Transverse colon (tissue), 4 donors: ENCODE measurements around the gene FIGN.

Experiments
- POLR2A ChIP-seq: fragments of 450-650 bp; IDR thresholded peaks from one replicate; pipeline ENCODE4 v1.6.1; 2016; ENCODE audit warnings: antibody characterized with exemption, mild to moderate bottlenecking, moderate library complexity
- POLR2AphosphoS5 ChIP-seq, 3 donors: sonication (generic); formaldehyde crosslinking; IDR thresholded peaks; one replicate each; pipeline ENCODE4 v1.6.1; 2016; ENCODE audit warnings: antibody characterized with exemption in 3 of 3
- TF ChIP-seq, protein P1 (sequence below), 5 experiments: fragments of 200-600 bp in 3 of 5; fragments of 450-650 bp in 2 of 5; sonication (generic) in 3 of 5; IDR thresholded peaks; 1 replicate in 2 of 5; 2 replicates in 3 of 5; pipeline ENCODE4 v1.5.1; 2016 to 2017; ENCODE audit warnings: antibody characterized with exemption in 5 of 5, inconsistent platforms in 3 of 5, mild to moderate bottlenecking in 2 of 5, moderate library complexity in 1 of 5

DNA sequence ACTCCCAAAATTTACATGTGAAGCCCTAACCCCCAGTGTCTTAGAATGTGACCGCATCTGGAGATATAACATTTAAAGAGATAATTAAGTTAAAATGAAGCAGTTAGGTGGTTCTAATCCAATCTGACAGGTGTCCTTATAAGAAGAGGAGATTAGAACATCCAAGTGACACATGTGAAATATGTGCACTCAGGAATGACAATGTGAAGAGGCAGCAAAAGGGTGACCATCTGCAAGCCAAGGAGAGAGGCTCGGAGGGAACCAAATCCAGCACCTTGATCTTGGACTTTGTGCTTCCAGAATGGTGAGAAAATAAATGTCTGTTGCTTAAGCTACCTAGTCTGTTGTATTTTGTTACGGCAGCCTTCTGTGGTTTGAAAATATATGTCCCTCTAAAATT lies 165.4 kb downstream of the FIGN start:
- TF ChIP-seq, protein P1, sequence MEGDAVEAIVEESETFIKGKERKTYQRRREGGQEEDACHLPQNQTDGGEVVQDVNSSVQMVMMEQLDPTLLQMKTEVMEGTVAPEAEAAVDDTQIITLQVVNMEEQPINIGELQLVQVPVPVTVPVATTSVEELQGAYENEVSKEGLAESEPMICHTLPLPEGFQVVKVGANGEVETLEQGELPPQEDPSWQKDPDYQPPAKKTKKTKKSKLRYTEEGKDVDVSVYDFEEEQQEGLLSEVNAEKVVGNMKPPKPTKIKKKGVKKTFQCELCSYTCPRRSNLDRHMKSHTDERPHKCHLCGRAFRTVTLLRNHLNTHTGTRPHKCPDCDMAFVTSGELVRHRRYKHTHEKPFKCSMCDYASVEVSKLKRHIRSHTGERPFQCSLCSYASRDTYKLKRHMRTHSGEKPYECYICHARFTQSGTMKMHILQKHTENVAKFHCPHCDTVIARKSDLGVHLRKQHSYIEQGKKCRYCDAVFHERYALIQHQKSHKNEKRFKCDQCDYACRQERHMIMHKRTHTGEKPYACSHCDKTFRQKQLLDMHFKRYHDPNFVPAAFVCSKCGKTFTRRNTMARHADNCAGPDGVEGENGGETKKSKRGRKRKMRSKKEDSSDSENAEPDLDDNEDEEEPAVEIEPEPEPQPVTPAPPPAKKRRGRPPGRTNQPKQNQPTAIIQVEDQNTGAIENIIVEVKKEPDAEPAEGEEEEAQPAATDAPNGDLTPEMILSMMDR (IDR thresholded peaks at IDR 0.05): no peak
- TF ChIP-seq POLR2A (no peak), POLR2AphosphoS5 (IDR thresholded peaks at IDR 0.05) (no peak)
